22Rv1 (cell line): ENCODE results near the gene NKIRAS2.

ENCODE experiments used
- ZFX ChIP-seq: fragments of 450-650 bp; IDR thresholded peaks from 2 replicates; pipeline ENCODE4 v1.6.1; 2017; ENCODE audit warnings: antibody characterized with exemption, borderline replicate concordance
- TF ChIP-seq, protein P1 (sequence below): fragments of 450-650 bp; IDR thresholded peaks from 2 replicates; pipeline ENCODE4 v1.5.1; 2017; ENCODE audit warnings: mild to moderate bottlenecking

DNA sequence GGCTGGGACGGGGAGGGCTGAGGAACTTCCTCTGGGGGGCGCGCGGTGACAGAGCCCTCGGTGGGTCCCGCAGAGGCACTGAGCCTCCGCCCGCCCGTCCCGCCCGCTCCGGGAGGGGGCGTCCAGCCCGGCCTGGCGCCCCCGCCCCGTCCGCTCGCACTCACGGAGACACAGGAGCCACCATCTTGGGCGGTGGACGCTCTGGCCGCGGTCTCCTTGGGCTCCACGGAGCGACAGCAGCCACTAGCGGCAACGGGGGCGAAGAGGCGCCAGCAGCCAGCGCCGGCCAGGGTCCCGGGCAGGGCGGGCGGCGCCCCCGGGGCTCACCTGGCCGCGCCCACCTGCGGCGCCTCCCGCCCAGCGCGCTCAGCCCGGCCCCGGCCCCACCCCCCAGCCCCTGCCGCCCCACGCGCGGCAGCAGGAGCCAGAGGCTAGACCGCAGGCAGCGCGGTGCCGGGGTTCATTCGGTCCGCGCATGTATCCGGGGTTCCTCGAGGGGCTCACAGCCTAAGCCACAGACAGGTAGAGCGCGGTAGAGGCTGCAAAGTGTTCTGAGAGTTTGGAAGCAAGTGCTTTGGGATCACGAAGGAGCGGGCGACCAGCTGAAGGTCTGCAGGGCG lies 30.6 kb downstream of the NKIRAS2 start, which contains the start of gene C17orf113:
- TF ChIP-seq, protein P1, sequence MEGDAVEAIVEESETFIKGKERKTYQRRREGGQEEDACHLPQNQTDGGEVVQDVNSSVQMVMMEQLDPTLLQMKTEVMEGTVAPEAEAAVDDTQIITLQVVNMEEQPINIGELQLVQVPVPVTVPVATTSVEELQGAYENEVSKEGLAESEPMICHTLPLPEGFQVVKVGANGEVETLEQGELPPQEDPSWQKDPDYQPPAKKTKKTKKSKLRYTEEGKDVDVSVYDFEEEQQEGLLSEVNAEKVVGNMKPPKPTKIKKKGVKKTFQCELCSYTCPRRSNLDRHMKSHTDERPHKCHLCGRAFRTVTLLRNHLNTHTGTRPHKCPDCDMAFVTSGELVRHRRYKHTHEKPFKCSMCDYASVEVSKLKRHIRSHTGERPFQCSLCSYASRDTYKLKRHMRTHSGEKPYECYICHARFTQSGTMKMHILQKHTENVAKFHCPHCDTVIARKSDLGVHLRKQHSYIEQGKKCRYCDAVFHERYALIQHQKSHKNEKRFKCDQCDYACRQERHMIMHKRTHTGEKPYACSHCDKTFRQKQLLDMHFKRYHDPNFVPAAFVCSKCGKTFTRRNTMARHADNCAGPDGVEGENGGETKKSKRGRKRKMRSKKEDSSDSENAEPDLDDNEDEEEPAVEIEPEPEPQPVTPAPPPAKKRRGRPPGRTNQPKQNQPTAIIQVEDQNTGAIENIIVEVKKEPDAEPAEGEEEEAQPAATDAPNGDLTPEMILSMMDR: peak; percentile 58
- TF ChIP-seq ZFX: no peak
